NB4 (cell line): ENCODE measurements around the gene KIFAP3.

Experiments
- DNase-seq: peaks from one replicate; pipeline ENCODE4 v3.0.0; 2010; ENCODE audit warnings: low read depth
- H3K4me3 ChIP-seq: one replicate; pipeline ENCODE4 v1.5.1; 2011; ENCODE audit warnings: mild to moderate bottlenecking, low read depth, low read length, moderate library complexity
- CTCF ChIP-seq: IDR thresholded peaks from one replicate; pipeline ENCODE4 v1.5.1; 2012; ENCODE audit warnings: low read depth, low read length
- MYC ChIP-seq: IDR thresholded peaks from 2 replicates; pipeline ENCODE4 v1.6.1; 2011; ENCODE audit warnings: low read depth, low read length
- POLR2A ChIP-seq: IDR thresholded peaks from 2 replicates; pipeline ENCODE4 v1.6.1; 2011; ENCODE audit warnings: mild to moderate bottlenecking; ENCODE audit not compliant: insufficient read length; ENCODE audit errors: extremely low read depth
- TF ChIP-seq, protein P1 (sequence below): IDR thresholded peaks from 2 replicates; pipeline ENCODE4 v1.6.1; 2011; ENCODE audit warnings: low read depth, low read length

Gene KIFAP3

DNA sequence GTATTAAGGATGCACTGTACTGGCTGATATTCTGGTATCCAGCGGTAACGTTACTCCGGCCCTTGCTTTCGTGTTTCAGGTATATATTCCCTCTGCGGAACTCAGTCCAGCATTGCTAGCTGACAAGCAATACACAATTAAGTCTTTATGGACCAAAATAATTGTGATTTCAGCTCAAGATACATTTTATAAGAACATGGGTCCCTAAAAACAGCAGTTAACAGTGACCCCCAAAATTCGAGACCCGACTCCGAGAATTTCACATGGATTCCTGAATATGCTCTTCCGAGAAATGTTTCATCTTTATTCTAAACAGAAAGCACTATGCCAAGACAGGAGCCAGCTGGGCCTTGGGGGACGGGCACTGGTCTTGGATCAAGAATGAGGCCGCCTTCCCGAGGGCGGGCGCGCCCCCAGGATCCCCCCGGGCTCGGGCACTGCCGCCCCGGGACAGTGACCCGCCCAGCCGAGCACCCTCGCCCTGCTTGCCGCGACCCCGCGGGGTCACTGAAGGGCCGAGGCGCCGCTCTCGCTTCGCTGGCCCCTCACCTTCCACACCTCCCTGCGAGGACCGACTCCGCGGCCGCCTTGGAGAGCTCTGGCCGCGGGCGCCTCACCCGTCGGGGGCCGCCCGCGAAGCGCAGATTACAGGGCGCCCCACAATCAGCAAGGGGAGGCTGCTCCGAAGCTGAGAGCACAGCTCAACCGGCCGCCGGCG is 181.4 kb downstream of the KIFAP3 start:
- H3K4me3 ChIP-seq = peak overlapping the region; percentile 92
- TF ChIP-seq MYC (no peak), POLR2A (no peak), CTCF (no peak)
- TF ChIP-seq, protein P1, sequence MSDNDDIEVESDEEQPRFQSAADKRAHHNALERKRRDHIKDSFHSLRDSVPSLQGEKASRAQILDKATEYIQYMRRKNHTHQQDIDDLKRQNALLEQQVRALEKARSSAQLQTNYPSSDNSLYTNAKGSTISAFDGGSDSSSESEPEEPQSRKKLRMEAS = no peak
- peak; percentile 9 for DNase-seq

- peak overlapping the region; percentile 92 for H3K4me3 ChIP-seq
- no peak for DNase-seq
- TF ChIP-seq POLR2A = no peak
- no peak for TF ChIP-seq CTCF
- TF ChIP-seq, protein P1 = no peak
- TF ChIP-seq MYC = no peak
Observed at GRCh38 chr1:169892176-169892926, 182.1 kb downstream of the KIFAP3 start.

- TF ChIP-seq CTCF (no peak), POLR2A (no peak)
- TF ChIP-seq, protein P1 = no peak
- H3K4me3 ChIP-seq = peak overlapping the region; percentile 17
- no peak for DNase-seq
Observed at GRCh38 chr1:169891539-169891885, 183.0 kb downstream of the KIFAP3 start.

DNA sequence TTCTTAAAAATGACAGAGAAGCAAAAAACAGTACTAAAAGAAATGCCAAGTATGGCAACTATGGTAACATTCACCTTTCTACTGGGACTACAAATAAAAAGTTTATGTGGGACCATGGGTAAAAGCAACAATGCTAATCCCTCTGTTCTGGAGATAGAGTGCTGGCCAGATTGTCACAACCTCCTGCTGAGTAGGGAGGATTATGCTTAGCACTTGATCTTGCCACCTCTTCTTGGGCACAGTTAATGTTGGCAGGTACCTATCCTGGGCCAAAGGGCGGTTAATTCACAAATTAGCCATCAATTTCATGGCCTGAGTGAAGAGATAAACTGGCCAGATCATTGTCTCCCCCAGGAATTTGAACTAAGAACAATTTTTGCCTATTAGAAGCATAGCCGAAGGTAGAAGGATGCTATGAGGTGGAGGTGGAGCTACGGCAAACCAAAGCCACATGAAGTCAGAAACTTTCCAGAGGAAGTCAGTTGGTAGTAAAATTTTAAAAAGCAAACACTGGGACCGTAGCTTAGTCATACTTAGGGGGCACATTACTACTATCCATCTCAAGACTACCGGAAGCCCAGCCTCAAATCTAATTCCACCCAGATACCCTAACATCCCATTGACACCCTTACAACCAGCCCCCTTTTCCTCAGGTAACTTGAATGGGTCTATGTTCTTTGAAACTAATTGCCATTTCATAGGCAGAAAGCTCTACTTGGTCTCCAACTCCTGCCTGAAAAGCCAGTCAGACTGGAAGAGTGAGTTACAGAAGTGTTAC is 183.5 kb downstream of the KIFAP3 start:
- H3K4me3 ChIP-seq = peak overlapping the region; percentile 17
- peak; percentile 51 for DNase-seq
- TF ChIP-seq, protein P1 = no peak
- TF ChIP-seq CTCF (no peak), POLR2A (no peak), MYC (no peak)

DNA sequence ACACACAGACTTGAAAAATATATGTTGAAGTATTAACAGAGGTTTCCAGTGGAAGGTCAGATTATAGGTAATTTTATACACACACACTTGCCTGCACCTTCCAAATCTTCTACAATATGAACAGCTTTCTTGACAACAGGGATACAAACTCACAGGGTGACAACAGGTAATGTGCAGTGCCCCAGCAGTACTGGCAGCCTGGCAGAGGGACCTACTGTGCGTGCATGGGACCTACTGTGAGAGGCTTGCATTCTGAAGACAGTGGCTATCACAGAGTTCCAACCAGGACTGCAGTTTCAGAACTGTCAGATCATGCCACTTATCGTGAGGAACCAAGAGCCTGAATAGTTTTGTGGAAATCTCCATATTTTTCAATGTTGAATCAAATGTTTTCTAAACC is 184.6 kb downstream of the KIFAP3 start:
- DNase-seq = no peak
- H3K4me3 ChIP-seq = no peak overlapping the region
- TF ChIP-seq CTCF = no peak
- TF ChIP-seq POLR2A = no peak
- TF ChIP-seq MYC = no peak
- TF ChIP-seq, protein P1 = no peak
